ENCODE results near the gene CTR9.

DNA sequence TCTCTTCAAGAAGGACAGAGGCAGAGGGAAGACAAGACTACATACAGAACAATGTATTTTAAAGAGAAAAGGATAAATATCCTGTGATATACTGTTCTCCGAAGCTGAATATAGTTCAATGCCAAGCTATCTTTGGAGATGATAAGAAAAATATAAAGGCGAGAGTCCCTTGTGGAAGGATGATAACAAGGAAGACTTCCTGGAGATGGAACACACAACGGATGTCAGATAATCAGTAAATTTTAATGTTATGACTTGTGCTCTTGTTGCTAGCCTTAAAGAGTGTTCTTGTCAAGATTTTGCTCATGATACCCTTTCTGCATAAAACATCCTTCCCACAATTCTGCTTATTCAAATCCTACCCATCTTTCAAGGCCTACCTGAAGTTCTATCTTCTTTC lies 6.8 kb upstream of the CTR9 start:
- TF ChIP-seq, protein P1, sequence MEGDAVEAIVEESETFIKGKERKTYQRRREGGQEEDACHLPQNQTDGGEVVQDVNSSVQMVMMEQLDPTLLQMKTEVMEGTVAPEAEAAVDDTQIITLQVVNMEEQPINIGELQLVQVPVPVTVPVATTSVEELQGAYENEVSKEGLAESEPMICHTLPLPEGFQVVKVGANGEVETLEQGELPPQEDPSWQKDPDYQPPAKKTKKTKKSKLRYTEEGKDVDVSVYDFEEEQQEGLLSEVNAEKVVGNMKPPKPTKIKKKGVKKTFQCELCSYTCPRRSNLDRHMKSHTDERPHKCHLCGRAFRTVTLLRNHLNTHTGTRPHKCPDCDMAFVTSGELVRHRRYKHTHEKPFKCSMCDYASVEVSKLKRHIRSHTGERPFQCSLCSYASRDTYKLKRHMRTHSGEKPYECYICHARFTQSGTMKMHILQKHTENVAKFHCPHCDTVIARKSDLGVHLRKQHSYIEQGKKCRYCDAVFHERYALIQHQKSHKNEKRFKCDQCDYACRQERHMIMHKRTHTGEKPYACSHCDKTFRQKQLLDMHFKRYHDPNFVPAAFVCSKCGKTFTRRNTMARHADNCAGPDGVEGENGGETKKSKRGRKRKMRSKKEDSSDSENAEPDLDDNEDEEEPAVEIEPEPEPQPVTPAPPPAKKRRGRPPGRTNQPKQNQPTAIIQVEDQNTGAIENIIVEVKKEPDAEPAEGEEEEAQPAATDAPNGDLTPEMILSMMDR (IDR thresholded peaks at IDR 0.05): no peak
- TF ChIP-seq POLR2A (IDR thresholded peaks at IDR 0.05): no peak

Measured in heart left ventricle (tissue), 13 donors.